ENCODE data around the gene CNTN5. TPM values are rescaled to one million over a fixed set of nuclear protein-coding genes. Genes with fewer than 3 reads are reported as not detected.

CNTN5 gene
- total RNA-seq, 2 experiments from 2014 or later = not detected

DNA sequence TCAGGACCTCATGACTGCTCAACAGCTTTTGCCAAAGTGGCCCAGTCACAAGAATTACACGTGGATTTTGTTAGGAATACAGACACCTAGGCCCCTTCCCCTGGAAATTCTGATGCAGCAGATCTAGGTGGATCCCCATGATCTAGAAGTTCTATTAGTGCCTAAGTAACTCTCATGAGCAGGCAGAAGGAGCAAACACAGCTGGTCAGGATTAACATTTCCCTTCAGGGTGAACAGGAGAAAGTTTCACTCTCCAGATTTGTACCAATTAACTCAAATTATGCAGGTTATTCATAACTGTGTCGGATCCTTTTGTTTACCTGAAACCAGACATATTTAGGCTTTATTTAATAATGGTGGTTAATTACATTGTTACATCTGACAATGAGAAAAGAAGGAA lies 1072.9 kb downstream of the CNTN5 start:
- no peak overlapping the region for H3K4me3 ChIP-seq (ENCODE audit: low read length)
- DNase-seq (no peak), ATAC-seq (ENCODE audit: poor library complexity) (no peak)
- no peak overlapping the region for H3K27ac ChIP-seq (ENCODE audit: low read depth in 1 of 2, low read length in 2 of 2)
- Mint-ChIP-seq H3K4me1 (ENCODE audit: low read depth) (no peaks in the 10 kb centered on the region), H3K27me3 (no peaks in the 10 kb centered on the region), H3K9me3 (peaks cover 3% of the 10 kb centered on the region), H3K4me3 (no peak overlapping the region), H3K36me3 (ENCODE audit: low read depth) (no peaks in the 10 kb centered on the region), H3K27ac (no peak overlapping the region)
- H3K27me3 ChIP-seq (ENCODE audit: control insufficient read depth in 1 of 2, insufficient read depth in 2 of 2, low read length in 2 of 2) = no peaks in the 10 kb centered on the region
- ChIA-PET CTCF (no interaction called here), POLR2A (no interaction called here)
- intact Hi-C loops (cut with DNase I, micrococcal nuclease) = no loop called here
- no peaks in the 10 kb centered on the region for H3K4me1 ChIP-seq (ENCODE audit: insufficient read depth, low read length)
- H3K9me3 ChIP-seq (ENCODE audit: control insufficient read depth in 1 of 2, insufficient read depth in 1 of 2, low read length in 2 of 2) = no peaks in the 10 kb centered on the region
- TF ChIP-seq, protein P1, sequence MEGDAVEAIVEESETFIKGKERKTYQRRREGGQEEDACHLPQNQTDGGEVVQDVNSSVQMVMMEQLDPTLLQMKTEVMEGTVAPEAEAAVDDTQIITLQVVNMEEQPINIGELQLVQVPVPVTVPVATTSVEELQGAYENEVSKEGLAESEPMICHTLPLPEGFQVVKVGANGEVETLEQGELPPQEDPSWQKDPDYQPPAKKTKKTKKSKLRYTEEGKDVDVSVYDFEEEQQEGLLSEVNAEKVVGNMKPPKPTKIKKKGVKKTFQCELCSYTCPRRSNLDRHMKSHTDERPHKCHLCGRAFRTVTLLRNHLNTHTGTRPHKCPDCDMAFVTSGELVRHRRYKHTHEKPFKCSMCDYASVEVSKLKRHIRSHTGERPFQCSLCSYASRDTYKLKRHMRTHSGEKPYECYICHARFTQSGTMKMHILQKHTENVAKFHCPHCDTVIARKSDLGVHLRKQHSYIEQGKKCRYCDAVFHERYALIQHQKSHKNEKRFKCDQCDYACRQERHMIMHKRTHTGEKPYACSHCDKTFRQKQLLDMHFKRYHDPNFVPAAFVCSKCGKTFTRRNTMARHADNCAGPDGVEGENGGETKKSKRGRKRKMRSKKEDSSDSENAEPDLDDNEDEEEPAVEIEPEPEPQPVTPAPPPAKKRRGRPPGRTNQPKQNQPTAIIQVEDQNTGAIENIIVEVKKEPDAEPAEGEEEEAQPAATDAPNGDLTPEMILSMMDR (IDR thresholded peaks at IDR 0.05) = no peak
- no peaks in the 10 kb centered on the region for H3K36me3 ChIP-seq (ENCODE audit: insufficient read depth, low read length)

DNA sequence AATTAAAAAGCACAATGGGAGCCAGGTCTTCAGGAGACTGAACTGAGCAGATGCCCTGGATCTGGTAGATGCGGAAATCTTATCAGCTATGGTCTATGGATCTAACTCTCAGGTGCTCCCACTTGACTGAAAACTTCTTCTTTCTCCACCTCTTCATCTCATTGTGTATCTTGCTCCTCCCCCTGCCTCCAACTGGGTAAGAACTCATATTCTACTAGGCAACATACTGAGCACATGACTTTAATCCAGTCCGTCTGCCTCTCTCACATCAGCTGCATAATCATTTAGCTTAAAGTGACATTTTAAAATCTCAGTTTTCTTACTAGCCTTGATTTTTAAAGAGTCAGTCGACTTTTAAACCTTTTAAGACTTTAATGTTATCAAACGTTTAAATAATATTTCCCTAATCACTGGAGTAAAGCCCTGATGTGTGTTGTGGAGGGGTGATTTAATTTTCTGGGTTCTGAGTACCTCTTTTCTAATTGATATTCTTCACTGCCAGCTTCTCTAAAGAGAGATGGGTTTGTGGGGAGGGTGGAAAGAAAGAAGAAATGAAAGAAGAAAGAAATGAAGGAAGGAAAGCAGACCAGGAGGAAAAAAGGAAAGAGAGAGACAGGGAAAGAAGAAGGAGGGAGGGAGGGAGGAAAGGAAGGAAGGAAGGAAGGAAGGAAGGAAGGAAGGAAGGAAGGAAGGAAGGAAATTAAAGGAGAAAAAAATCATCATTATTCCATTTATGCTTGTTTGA lies 1073.5 kb downstream of the CNTN5 start:
- Histone ChIP-seq H3K9me3 (ENCODE audit: control insufficient read depth in 1 of 2, insufficient read depth in 1 of 2, low read length in 2 of 2) (no peaks in the 10 kb centered on the region), H3K4me1 (ENCODE audit: insufficient read depth, low read length) (no peaks in the 10 kb centered on the region), H3K4me3 (ENCODE audit: low read length) (no peak overlapping the region), H3K36me3 (ENCODE audit: insufficient read depth, low read length) (no peaks in the 10 kb centered on the region), H3K27ac (ENCODE audit: low read depth in 1 of 2, low read length in 2 of 2) (no peak overlapping the region), H3K27me3 (ENCODE audit: control insufficient read depth in 1 of 2, insufficient read depth in 2 of 2, low read length in 2 of 2) (no peaks in the 10 kb centered on the region)
- Mint-ChIP-seq H3K27me3 (no peaks in the 10 kb centered on the region), H3K27ac (no peak overlapping the region), H3K36me3 (ENCODE audit: low read depth) (no peaks in the 10 kb centered on the region), H3K4me3 (no peak overlapping the region), H3K9me3 (peaks cover 3% of the 10 kb centered on the region), H3K4me1 (ENCODE audit: low read depth) (no peaks in the 10 kb centered on the region)
- ATAC-seq (ENCODE audit: poor library complexity) = no peak
- DNase-seq = no peak
- ChIA-PET CTCF (no interaction called here), POLR2A (no interaction called here)
- TF ChIP-seq, protein P1 (IDR thresholded peaks at IDR 0.05) = no peak
- intact Hi-C loops (cut with DNase I, micrococcal nuclease) = no loop called here

DNA sequence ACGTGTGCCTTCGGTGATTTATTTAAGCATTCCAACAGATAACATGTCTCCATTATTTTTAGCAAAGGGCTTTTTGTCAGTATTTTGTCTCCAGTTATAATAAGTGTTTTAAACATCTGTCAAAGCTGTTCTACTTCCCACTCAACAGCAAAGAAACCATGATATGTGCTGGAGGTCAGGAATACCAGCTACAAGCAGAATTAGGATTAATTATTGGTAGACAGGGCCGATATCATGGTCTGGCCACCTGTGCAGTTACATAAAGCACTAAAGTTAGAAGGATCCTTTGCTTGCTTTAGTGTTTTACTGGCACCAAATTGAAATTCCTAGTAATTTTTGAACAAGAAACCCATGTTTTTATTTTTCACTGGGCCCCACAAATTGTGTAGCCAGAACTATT lies 1075.1 kb downstream of the CNTN5 start:
- ChIA-PET CTCF (no interaction called here), POLR2A (no interaction called here)
- Histone ChIP-seq H3K4me3 (ENCODE audit: low read length) (no peak overlapping the region), H3K36me3 (ENCODE audit: insufficient read depth, low read length) (no peaks in the 10 kb centered on the region), H3K27ac (ENCODE audit: low read depth in 1 of 2, low read length in 2 of 2) (no peak overlapping the region), H3K9me3 (ENCODE audit: control insufficient read depth in 1 of 2, insufficient read depth in 1 of 2, low read length in 2 of 2) (no peaks in the 10 kb centered on the region), H3K27me3 (ENCODE audit: control insufficient read depth in 1 of 2, insufficient read depth in 2 of 2, low read length in 2 of 2) (no peaks in the 10 kb centered on the region), H3K4me1 (ENCODE audit: insufficient read depth, low read length) (no peaks in the 10 kb centered on the region)
- Mint-ChIP-seq H3K27me3 (no peaks in the 10 kb centered on the region), H3K9me3 (peaks cover 6% of the 10 kb centered on the region), H3K27ac (no peak overlapping the region), H3K4me3 (no peak overlapping the region), H3K4me1 (ENCODE audit: low read depth) (no peaks in the 10 kb centered on the region), H3K36me3 (ENCODE audit: low read depth) (no peaks in the 10 kb centered on the region)
- no peak for ATAC-seq (ENCODE audit: poor library complexity)
- DNase-seq = no peak
- intact Hi-C loops (cut with DNase I, micrococcal nuclease) = no loop called here
- TF ChIP-seq, protein P1 (IDR thresholded peaks at IDR 0.05) = no peak

Data from CD4-positive, alpha-beta T cell (primary cell).